Liver (tissue), 3 donors: ENCODE results near the gene VPS11.
A peak's percentile ranks its signal among the peaks of the same experiment; 100 is the strongest.

Experiments
- JUND ChIP-seq, 2 donors: IDR thresholded peaks; 2 replicates each; pipeline ENCODE4 v1.6.1; 2016; ENCODE audit warnings: antibody characterized with exemption in 2 of 2
- NR2F2 ChIP-seq: IDR thresholded peaks from 2 replicates; pipeline ENCODE4 v1.6.1; 2016; ENCODE audit warnings: antibody characterized with exemption
- TAF1 ChIP-seq: conservative IDR thresholded peaks from 2 replicates; pipeline ENCODE4 v1.6.1; 2016; ENCODE audit warnings: antibody characterized with exemption, mild to moderate bottlenecking
- TF ChIP-seq, protein P1 (sequence below): fragments of 150-350 bp; IDR thresholded peaks from 2 replicates; pipeline ENCODE4 v1.5.1; 2017; ENCODE audit warnings: improper control_type of control experiment, low read depth, low read length; ENCODE audit not compliant: missing input control
- donor health status: healthy.
- donor health status: healthy.

DNA sequence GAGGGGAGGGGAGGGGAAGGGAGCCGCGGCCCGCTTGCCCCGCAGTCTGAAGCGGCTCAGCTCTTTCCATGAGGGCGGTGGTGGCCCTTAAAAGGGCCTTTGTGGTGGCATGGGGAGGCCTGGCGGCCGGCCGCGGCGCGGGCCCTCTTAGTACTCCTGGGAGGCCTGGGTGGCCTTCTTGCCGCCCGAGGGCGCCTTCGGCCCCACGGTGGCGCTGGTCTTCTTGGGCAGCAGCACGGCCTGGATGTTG lies 27.1 kb downstream of the VPS11 start:
- no peak for TF ChIP-seq NR2F2
- TF ChIP-seq JUND (IDR thresholded peaks at IDR 0.05) = no peak
- TF ChIP-seq, protein P1, sequence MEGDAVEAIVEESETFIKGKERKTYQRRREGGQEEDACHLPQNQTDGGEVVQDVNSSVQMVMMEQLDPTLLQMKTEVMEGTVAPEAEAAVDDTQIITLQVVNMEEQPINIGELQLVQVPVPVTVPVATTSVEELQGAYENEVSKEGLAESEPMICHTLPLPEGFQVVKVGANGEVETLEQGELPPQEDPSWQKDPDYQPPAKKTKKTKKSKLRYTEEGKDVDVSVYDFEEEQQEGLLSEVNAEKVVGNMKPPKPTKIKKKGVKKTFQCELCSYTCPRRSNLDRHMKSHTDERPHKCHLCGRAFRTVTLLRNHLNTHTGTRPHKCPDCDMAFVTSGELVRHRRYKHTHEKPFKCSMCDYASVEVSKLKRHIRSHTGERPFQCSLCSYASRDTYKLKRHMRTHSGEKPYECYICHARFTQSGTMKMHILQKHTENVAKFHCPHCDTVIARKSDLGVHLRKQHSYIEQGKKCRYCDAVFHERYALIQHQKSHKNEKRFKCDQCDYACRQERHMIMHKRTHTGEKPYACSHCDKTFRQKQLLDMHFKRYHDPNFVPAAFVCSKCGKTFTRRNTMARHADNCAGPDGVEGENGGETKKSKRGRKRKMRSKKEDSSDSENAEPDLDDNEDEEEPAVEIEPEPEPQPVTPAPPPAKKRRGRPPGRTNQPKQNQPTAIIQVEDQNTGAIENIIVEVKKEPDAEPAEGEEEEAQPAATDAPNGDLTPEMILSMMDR = peak; percentile 37
- no peak for TF ChIP-seq TAF1
